HG03139 (cell line): ENCODE measurements around the gene TMEM132E.
"Not testable (repeated sequence)": the region's sequence is repeated elsewhere in the genome, so short reads cannot be mapped to it uniquely, and the experiment has no call there.

Experiments used
- ATAC-seq: cut with Tn5 transposase; IDR thresholded peaks from one replicate; pipeline ENCODE4 v1.9.1; 2021; ENCODE audit not compliant: unreplicated experiment

TMEM132E gene, protein sequence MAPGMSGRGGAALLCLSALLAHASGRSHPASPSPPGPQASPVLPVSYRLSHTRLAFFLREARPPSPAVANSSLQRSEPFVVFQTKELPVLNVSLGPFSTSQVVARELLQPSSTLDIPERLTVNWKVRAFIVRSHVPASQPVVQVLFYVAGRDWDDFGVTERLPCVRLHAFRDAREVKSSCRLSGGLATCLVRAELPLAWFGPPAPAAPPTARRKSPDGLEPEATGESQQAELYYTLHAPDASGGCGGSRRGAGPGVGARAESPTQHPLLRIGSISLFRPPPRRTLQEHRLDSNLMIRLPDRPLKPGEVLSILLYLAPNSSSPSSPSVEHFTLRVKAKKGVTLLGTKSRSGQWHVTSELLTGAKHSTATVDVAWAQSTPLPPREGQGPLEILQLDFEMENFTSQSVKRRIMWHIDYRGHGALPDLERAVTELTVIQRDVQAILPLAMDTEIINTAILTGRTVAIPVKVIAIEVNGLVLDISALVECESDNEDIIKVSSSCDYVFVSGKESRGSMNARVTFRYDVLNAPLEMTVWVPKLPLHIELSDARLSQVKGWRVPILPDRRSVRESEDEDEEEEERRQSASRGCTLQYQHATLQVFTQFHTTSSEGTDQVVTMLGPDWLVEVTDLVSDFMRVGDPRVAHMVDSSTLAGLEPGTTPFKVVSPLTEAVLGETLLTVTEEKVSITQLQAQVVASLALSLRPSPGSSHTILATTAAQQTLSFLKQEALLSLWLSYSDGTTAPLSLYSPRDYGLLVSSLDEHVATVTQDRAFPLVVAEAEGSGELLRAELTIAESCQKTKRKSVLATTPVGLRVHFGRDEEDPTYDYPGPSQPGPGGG (N-terminal part only)

DNA sequence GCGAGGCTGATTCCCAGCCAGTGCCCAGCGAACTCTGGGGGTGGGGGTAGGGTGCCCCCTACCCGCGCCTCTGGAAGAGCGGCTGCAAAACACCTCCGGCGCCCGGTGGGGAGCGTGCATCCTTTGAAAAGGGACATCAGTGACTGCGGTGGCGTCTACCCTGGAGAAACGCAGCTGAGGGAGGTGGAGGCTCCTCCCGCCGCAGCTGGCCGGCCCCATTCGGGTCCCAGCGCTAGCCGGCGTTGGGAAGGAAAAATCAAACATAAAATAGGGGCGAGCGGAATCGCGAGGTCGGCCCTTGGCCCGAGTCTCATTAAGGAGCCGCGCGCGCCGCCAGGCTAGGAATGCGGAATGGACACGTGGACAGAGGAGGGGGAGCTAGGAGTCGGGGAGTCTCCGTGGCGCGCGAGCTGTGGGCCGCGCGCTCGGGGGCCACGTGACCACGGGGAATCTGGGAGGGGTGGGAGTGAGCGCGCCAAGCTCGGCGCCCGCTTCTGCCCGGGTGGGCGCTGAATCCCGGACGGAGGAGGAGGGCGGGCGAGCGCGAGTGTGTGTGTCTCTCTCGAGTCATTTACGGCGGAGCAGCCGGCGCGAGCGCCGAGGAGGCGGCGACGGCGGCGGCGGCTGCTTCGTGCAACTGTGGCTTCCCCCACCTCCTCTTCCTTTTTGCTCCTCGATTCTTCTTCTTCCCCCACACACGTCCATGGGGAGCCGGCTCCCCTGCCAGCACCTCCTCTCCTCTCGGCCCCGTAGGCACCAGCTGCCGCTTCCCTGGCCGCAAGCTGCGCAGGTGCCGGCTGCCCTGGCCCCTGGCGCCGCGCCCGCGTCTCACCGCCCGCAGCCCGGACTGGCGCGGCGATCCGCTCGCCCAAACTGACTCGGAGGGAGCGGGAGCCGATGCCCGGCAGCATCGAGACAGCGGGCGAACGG lies at the start of gene TMEM132E:
TSS of gene TMEM132E (plus strand) at position 566 of the 930 bp plus-strand sequence. CDS start 1,495 bp downstream, outside the sequence.
- ATAC-seq, result no peak

- no peak for ATAC-seq
These were observed 48.5 kb upstream of the TMEM132E start for GRCh38 chr17:34530918-34531317.

- no peak for ATAC-seq
These were observed 46.9 kb upstream of the TMEM132E start for GRCh38 chr17:34532281-34533065.

- no peak for ATAC-seq
These were observed 45.4 kb upstream of the TMEM132E start for GRCh38 chr17:34533806-34534527.

- no peak for ATAC-seq
These were observed 41.9 kb upstream of the TMEM132E start for GRCh38 chr17:34537445-34537844.

DNA sequence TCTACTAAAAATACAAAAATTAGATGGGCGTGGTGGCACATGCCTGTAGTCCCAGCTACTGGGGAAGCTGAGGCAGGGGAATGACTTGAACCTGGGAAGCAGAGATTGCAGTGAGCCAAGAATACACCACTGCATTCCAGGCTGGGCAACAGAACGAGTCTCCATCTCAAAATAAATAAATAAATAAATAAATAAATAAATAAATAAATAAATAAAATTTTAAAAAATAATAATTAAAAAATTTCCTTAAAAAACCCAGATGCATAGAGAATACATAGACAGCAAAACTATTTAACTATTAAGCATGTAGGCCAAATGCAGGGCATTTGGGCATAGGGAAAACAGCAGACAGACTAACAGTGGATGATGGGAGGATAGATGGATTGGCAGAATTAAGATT lies 40.8 kb upstream of the TMEM132E start:
- not testable (repeated sequence) for ATAC-seq

DNA sequence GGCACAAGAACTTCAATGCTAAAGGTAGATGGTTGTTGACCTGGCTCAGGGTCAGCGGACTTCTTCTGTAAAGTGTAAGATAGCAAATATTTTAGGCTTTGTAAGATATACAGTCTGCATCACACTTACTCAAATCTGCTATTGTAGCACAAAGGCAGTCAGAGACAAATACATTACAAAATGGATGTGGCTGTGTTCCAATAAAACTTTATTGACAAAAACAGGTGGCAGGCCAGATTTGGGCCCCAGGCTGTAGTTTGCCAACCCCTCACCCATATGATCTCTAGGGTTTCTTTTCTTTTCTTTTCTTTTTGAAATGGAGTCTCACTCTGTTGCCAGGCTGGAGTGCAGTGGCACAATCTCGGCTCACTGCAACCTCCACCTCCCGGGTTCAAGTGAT lies 39.5 kb upstream of the TMEM132E start:
- ATAC-seq, result no peak

DNA sequence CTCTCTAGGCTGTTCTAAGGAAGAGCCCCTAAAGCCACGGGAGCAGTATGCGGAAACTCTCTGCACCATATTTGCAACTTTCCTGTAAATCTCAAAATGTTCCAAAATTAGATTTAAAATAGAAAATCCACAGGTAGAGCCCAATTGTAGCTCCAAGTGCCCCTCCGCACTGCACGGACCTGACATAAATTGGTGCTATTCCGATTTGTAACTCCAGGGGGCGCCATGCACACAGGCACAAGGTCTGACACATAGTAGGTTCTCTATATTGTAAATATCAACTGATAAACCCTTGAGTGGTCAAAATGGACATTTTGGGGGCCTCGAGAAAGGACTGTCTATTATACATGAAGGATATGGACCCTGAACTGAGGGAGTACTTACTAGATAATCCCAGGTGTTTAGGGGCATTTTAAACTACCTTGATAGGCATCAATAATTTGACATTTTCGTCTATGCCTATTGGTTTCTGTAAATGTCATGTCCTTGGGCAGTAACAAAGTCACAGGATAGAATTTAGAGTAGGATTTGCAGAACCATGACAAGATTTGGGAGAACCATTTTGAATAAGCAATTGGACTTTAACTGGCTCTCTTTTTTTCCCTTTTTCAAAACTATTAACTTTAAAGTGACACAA lies 36.6 kb upstream of the TMEM132E start:
- ATAC-seq, result no peak

GRCh38 chr17:34547453-34548063 lies 31.8 kb upstream of the TMEM132E start:
- ATAC-seq, result no peak

DNA sequence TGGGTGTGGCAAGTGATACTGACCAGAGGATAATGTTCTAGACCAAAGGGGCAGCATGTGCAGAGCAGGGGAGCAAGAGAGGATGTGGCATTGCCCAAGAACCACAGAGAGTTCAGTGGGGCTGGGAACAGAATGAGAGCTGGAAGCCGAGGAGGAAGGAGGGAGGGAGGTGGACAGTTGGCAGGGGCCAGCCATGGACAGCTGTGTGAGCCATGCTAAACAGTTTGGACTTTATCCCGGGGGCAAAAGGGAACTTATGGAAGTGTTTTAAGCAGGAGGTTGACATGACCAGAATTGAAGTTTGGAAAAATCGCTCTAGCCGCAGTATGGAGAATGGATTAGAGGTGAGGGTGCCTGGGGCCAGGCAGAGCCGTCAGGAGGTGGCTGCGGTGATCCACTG lies 29.4 kb upstream of the TMEM132E start:
- no peak for ATAC-seq

- ATAC-seq, result no peak
These were observed 25.5 kb upstream of the TMEM132E start for GRCh38 chr17:34553907-34554306.

DNA sequence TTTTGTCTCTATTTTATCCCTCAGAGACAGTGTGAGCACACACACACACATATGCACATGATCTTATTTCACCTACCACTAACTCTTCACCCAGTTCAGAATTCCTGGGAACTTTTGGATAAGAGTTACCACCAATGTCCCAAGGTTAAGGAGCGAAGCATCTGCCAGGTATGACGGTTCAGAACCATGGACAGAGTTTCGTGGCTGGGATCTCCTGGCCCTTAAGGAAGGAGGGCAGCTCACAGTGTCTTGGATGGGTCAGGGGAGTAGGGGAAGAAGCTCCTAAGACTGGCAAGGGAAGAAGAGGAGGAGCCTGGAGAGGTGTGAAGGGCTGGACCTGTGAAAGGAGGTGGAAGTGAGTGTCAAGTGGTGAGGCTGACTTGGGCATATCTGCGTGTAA lies 23.0 kb upstream of the TMEM132E start:
- no peak for ATAC-seq

- no peak for ATAC-seq
These were observed 22.5 kb upstream of the TMEM132E start for GRCh38 chr17:34556931-34557330.

GRCh38 chr17:34561328-34561727 lies 18.1 kb upstream of the TMEM132E start:
- ATAC-seq, result no peak

GRCh38 chr17:34562387-34562786 lies 17.0 kb upstream of the TMEM132E start:
- no peak for ATAC-seq

- ATAC-seq, result no peak
These were observed 13.7 kb upstream of the TMEM132E start for GRCh38 chr17:34565713-34566112.

DNA sequence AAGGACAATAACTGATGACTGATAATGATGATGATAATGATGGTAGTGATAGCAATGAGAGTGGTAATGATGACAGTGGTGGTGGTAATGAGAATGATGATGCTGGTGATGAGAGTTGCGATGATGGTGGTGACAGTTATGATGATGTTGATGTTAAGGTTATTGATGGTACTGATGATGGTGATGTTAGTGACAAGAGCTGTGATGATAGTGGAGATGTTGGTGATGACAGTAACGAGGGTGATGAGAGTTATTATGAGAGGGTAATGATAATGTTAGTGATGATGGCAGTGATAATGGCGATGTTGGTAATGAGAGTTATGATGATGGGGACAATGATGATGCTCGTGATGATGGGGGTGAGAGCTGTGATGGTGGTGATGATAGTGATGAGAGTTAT lies 13.2 kb upstream of the TMEM132E start:
- no peak for ATAC-seq

DNA sequence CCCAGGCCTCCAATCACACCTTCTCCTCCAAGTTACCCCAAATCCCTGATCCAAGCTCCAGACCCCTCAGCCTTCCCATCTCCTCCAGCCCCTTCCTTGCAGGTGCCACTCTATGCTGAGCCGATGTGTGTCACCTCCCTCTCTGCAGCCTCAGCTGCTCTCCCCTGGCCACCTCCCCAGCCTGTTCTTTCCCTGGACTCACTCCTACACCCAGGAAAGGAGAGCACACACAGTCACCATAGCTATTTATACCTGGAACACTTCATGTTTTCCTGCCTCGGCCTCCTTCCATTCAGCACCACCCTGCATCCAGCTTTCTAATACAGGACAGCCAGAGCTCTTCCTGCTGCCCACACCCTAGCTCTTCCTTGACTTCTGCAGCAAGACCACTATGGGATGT lies 12.5 kb upstream of the TMEM132E start:
- no peak for ATAC-seq
